Fibroblast of skin of abdomen (primary cell): ENCODE data around the gene HIVEP3.
"Not testable (repeated sequence)": the region's sequence is repeated elsewhere in the genome, so short reads cannot be mapped to it uniquely, and the experiment has no call there.

Experiments used
- DNase-seq: peaks from one replicate; pipeline ENCODE4 v3.0.0-alpha.2; 2013

The HIVEP3 gene

GRCh38 chr1:41709331-41709730, 209.4 kb downstream of the HIVEP3 start:
- no peak for DNase-seq

- no peak for DNase-seq
Measured at GRCh38 chr1:41708332-41708731, 210.4 kb downstream of the HIVEP3 start.

DNA sequence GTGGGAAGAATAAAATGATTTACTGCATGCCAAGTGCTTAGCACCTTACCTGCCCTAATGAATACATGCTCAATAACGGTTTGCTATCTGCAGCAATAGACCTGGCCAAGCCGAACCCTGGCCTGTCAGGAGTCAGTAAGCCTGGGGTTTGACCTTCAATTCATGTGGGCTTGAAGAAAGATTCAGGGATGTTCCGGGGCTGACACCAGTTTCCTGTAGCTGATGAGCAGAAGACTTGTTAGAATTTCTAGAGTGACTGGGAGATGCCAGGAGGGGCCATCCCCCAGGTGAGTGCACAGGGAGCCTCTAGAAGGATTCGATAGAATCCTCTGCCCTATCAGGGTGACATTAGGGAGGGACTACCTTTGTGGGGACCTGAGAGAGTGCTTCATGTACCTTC, 210.9 kb downstream of the HIVEP3 start:
- DNase-seq, result no peak

DNA sequence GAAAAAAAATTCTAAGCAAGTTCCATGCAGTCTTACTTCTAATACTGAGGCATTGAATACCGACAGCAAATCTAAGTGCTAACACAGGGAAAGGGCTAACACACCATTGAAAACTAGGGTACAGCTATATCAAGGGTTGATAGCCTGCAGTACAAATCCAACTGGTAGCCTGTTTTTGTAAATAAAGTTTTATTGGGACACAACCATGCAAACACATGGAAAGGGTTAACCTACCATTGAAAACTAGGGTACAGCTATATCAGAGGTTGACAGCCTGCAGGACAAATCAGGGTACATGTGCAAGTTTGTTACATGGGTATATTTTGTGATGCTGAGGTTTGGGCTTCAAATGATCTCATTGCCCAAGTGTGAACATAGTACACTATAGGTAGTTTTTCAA, 212.9 kb downstream of the HIVEP3 start:
- DNase-seq, result no peak

DNA sequence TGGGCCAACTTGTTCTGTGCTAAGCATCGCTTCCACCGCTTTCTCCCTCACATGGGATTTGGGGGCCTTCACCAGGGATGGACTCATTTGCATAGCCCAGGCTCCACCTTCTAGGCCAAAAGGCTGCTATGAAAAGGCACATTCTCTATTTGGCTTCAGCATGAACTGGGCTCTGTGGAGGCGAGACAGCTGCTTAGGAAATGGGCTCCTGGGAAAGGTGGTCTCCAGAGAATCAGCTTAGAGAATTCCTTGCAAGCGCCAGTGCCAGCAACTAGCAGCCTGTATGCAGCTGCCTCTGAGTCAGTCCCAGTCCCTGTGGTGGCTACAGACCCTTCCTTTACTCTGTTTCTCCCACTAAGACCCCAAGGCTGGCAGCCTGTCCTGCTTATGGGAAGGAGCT, 214.5 kb downstream of the HIVEP3 start:
- DNase-seq, result no peak

GRCh38 chr1:41702771-41703170, 216.0 kb downstream of the HIVEP3 start:
- no peak for DNase-seq

DNA sequence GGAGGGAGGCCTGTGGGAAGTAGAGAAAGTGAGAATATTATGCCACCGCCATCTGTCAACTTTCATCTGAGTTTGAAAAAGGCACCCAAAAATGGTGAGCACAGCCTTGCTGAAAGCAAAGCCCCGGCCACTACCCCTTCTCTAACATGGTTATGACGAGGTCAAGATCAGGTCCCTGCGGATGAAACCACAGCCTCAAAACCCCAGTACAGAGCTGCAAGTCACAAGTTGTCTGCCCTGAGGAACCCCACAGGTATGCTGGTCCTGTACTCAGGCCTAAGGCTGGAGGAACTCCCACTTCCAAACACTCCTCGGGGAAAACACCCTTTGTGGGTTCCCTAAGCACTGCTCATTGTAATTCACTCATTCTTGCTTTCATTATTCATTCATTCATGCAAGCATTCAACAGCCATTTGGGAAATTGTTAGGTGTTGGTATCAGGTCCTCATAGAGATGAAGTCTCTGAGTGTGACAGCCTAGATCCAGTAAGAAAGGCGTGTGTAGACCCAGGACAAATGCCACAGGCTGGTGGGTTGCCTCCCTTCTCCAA, 217.7 kb downstream of the HIVEP3 start:
- DNase-seq, result no peak

DNA sequence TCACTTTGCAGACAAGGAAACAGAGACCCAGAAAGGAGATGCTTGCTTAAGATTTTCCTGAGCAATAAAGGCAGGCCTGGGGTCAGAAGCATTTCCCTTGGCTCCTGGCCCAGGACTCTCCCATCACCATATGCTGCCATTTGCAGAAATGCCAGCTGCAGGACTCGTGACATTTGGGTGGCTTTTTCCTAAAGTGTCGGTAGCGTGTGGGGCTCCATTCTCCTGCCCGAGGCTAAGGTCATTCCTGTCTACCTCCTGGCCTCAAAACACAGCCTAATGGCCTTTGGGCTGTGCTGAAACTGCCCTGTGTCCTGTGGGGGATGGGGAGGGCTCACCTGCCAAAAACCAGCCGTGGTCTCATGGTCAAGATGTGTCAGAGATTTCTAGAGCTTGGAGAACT, 218.1 kb downstream of the HIVEP3 start:
- DNase-seq, result no peak

GRCh38 chr1:41699861-41700248, 218.9 kb downstream of the HIVEP3 start:
- no peak for DNase-seq

- no peak for DNase-seq
Measured at GRCh38 chr1:41698916-41699860, 219.5 kb downstream of the HIVEP3 start.

GRCh38 chr1:41696381-41696780, 222.3 kb downstream of the HIVEP3 start:
- DNase-seq, result no peak

DNA sequence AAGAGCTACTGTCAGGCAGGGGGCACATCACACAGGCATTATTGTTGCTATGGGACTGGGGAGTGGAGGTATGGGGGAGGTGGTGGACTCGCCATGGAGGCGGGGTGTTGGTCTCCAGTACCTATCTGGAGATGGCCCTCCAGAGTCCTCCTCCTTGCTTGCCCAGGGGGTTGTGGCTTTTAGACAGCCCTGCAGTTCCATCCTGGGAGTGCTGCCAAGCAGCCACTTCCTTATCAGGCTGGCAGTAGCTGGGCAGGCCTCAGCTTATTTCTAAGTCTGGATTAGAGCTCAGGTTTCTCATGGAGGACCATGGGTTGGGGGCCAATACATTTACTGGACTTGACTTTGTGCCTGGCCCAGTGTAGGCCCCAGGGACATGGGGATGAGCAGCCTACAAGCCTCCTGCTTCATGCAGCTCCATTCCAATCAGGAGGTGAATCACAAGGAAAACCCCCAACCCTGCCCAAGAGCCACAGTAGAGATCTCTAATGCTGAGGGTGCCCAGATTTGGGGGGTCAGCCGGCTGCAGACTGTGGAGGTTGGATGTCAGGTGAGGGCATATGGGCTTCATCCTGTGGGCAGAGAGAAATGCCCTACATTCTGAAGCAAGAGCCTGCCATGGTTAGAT, 223.5 kb downstream of the HIVEP3 start:
- no peak for DNase-seq

DNA sequence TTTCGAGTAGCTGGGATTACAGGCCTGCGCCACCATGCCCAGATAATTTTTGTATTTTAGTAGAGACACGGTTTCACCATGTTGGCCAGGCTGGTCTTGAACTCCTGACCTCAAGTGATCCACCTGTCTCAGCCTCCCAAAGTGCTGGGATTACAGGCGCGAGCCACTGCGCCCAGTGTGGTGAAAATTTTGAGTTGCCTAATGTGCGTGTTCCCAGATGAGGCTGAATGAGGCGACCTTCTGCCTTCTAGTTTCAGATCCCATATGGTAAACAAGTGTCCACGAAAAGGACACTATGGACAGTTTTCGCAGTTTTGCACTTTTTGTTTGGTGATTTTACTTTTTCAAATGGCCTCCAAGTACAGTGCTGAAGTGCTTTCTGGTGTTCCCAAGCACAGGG, 226.8 kb downstream of the HIVEP3 start:
- DNase-seq, result not testable (repeated sequence)

GRCh38 chr1:41691424-41691823, 227.3 kb downstream of the HIVEP3 start:
- DNase-seq, result no peak

DNA sequence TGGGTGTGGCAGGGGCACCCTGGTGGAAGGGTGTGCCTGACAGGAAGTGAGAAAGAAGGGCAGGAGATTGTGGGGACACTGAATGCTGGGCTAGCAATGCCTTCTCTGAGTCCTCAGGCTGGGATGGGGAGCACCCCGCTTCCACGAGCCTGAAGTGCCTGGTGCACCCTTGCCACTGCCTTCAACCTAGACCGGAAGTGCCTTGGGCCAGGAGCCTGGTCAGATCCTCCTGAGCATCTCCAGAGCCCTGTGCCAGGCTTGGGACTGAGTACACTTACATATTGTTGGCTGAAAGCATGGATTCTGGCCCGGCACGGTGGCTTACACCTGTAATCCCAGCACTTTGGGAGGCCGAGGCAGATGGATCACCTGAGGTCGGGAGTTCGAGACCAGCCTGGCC, 228.4 kb downstream of the HIVEP3 start:
- no peak for DNase-seq

DNA sequence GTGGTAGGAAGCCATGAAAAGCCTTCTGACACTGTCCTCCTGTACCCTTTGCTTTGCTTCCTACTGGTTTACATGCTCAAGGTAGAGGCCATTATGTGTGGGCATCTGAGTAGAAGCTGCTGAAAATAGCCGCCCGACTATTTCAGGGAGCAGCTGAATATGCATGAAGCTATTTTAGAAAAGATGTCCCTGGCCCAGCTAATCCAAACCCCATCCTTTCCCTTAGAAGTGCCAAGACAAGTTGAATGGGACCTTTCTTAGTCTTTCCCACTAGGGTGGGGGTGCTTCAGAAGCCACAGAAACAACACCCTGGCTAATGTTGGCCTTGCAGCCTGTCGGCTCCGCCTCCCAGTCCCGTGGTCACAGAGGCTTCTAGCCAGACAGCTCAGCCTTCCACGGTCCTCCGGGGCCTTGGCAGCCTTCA, 229.2 kb downstream of the HIVEP3 start:
- DNase-seq, result no peak

GRCh38 chr1:41689139-41689538, 229.6 kb downstream of the HIVEP3 start:
- DNase-seq, result no peak

DNA sequence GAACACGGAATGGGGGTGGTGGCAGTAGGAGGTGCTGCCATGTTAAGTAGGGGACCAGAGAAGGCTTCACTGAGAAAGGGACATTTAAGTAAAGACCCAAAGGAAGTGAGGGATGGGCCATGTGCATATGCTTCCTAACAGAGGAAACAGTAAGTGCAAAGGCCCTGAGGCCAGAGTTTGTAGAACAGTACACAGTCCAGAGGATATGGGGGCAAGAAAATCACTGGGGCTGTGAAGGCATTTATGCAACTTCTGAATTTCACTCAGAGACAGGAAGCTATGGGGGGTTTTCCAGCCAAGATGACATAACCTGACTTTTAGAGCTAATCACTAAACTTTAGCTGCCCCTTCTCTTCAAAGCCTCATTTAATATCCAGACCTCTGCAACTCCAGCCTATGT, 231.7 kb downstream of the HIVEP3 start:
- no peak for DNase-seq

- peak; percentile 41 for DNase-seq
Measured at GRCh38 chr1:41683681-41684500, 234.8 kb downstream of the HIVEP3 start.

- peak; percentile 75 for DNase-seq
Measured at GRCh38 chr1:41682845-41683625, 235.7 kb downstream of the HIVEP3 start.

DNA sequence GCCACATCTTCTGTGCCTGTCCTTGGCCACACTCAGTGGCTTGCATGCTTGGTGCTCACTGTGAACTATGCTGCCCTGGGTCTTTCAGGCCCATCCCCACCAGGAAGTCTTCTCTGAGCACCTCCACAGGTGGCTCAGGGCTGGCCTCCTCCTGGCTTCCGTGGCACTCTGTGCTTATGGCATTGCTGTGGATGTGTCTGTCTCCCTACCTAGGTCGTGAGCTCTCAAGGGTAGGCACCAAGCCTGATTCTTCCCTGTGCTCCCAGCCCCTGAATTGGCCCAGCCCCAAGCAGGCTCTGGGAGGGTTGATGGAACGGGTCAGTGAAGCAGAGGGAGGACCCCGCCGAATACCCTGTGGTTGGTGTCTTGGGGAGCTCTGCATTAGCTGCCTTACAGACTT, 236.6 kb downstream of the HIVEP3 start:
- no peak for DNase-seq
